DND-41 (cell line): ENCODE measurements around the gene ABHD15.

Source experiments
- CTCF ChIP-seq: IDR thresholded peaks from 2 replicates; pipeline ENCODE4 v1.5.1; 2012; ENCODE audit warnings: borderline replicate concordance, low read length, moderate library complexity, mild to moderate bottlenecking; ENCODE audit not compliant: poor library complexity, severe bottlenecking; ENCODE audit errors: extremely low read depth
- EZH2 ChIP-seq: IDR thresholded peaks from 3 replicates; pipeline ENCODE4 v1.6.1; 2012; ENCODE audit warnings: borderline replicate concordance, low read depth, mild to moderate bottlenecking, moderate library complexity, low read length, inconsistent platforms; ENCODE audit not compliant: severe bottlenecking

- TF ChIP-seq CTCF, result no peak
- no peak for TF ChIP-seq EZH2
These were observed 9.6 kb upstream of the ABHD15 start for GRCh38 chr17:29576214-29577000.
